Measurements from ENCODE around the gene EARS2. TPM values are rescaled to one million over a fixed set of nuclear protein-coding genes. Genes with fewer than 3 reads are reported as not detected.

The EARS2 gene
- total and polyA plus RNA-seq, 2 of the 8 experiments (the other 6 are each of a cell fraction or from before 2014, with no cell fraction given): 47.8 to 111 TPM

- H2AFZ ChIP-seq (ENCODE audit: low read length): no peak overlapping the region
- H2BK120ac ChIP-seq (replicated peaks; ENCODE audit: low read depth, low read length): no peak overlapping the region
- TF ChIP-seq CTCF (IDR thresholded peaks at IDR 0.05; ENCODE audit: control extremely low read depth in 1 of 3, insufficient read depth in 1 of 3, low read depth in 1 of 3, low read length in 3 of 3) (peak; percentile 29 to 65 (median 47); a peak in 3 of 4 replicates), ATF2 (IDR thresholded peaks at IDR 0.05; ENCODE audit: low read length) (no peak), RAD21 (IDR thresholded peaks at IDR 0.05 in 1 of 2, conservative IDR thresholded peaks at IDR 0.05 in 1 of 2; ENCODE audit: low read depth in 2 of 2, low read length in 2 of 2) (peak in 1 of 2 experiments; percentile 26; a peak in 2 of 4 replicates), SIN3A (conservative IDR thresholded peaks at IDR 0.05 in 1 of 2, IDR thresholded peaks at IDR 0.05 in 1 of 2; ENCODE audit: low read depth in 1 of 2, low read length in 2 of 2) (peak in 1 of 2 experiments; percentile 69; a peak in 1 of 4 replicates)
- no peak overlapping the region for H2BK15ac ChIP-seq (ENCODE audit: low read length)
- CTCF ChIA-PET (ENCODE audit: partially characterized antibody): interaction anchor here (0.6 to 3.3 kb wide), 24 partner anchors 7 to 163 kb away, joined by 3 to 17 read pairs (median 4); partner anchors contain the start of genes EARS2 and UBFD1
- H3K4me1 ChIP-seq (replicated peaks in 1 of 4; ENCODE audit: control insufficient read depth in 3 of 4, insufficient read depth in 4 of 4, low read length in 3 of 4): peaks cover 2 to 9% (median 4%) of the 10 kb centered on the region in 4 experiments; a peak in 4 of 7 replicates
- WGBS, 2 experiments (ENCODE audit: extremely low coverage in 1 of 2, insufficient coverage in 1 of 2, insufficient read length in 1 of 2, insufficient replicate concordance in 2 of 2, low coverage in 1 of 2, low lambda C conversion rate in 2 of 2, missing lambda C conversion rate in 1 of 2): 85% methylated on average over 11 of the region's 11 CpGs; no CpG with 5 or more reads in 1 of the 2 experiments
- H3K4ac ChIP-seq (replicated peaks; ENCODE audit: insufficient read length, low read depth, low read length): peak overlapping the region; percentile 76
- no peaks in the 10 kb centered on the region for H3K9me3 ChIP-seq (ENCODE audit: insufficient read depth in 2 of 2, low read depth in 1 of 2, low read length in 1 of 2)
- H4K91ac ChIP-seq (replicated peaks; ENCODE audit: insufficient read length, low read length): peak overlapping the region; percentile 25
- H3K56ac ChIP-seq (replicated peaks; ENCODE audit: insufficient read length, low read depth, low read length): no peak overlapping the region
- POLR2A ChIA-PET (ENCODE audit: partially characterized antibody): interaction anchor here (0.8 to 4.3 kb wide), 8 partner anchors 7 to 82 kb away, joined by 3 to 19 read pairs (median 4); partner anchors contain the start of genes EARS2 and UBFD1
- H3K18ac ChIP-seq (ENCODE audit: extremely low read depth, low read length): peak overlapping the region; percentile 72; the same call in 1 of the 2 replicates
- H3K4me3 ChIP-seq (ENCODE audit: extremely low read depth in 1 of 4, insufficient read depth in 2 of 4, low read depth in 3 of 4, low read length in 4 of 4): no peak overlapping the region
- no peak overlapping the region for H3K23ac ChIP-seq (ENCODE audit: insufficient read length)
- peaks cover 6% of the 10 kb centered on the region for H3K23me2 ChIP-seq (ENCODE audit: low read depth, low read length)
- DNase-seq (ENCODE audit: low read depth in 1 of 2, low spot score in 2 of 2): peak; percentile 33 to 47
- peaks cover 0 to 2% of the 10 kb centered on the region in 2 experiments for H4K20me1 ChIP-seq (replicated peaks in 1 of 2; ENCODE audit: control insufficient read depth in 1 of 2, insufficient read depth in 2 of 2, low read length in 2 of 2)
- H3K79me2 ChIP-seq (ENCODE audit: control insufficient read depth in 1 of 2, insufficient read depth in 2 of 2, low read length in 2 of 2): peaks cover 25 to 37% of the 10 kb centered on the region in 2 experiments
- no peak overlapping the region for H3K14ac ChIP-seq (ENCODE audit: insufficient read length)
- no peak overlapping the region for H4K8ac ChIP-seq (ENCODE audit: extremely low read depth, insufficient read depth, low read length)
- no peak overlapping the region for H3K9ac ChIP-seq (replicated peaks in 1 of 4; ENCODE audit: extremely low read depth in 1 of 4, low read depth in 3 of 4, low read length in 3 of 4)
- FAIRE-seq: no peak
- no peak overlapping the region for H3K4me2 ChIP-seq (ENCODE audit: insufficient read depth in 1 of 2, low read depth in 2 of 2, low read length in 2 of 2)
- no peak overlapping the region for H2AK5ac ChIP-seq (ENCODE audit: low read depth, low read length)
- no peak overlapping the region for H2BK20ac ChIP-seq (ENCODE audit: low read length)
- H3K27me3 ChIP-seq (replicated peaks in 1 of 4; ENCODE audit: control insufficient read depth in 3 of 4, extremely low read depth in 1 of 4, insufficient read depth in 3 of 4, low read length in 3 of 4): no peaks in the 10 kb centered on the region
- peaks cover 8% of the 10 kb centered on the region for H3K79me1 ChIP-seq (ENCODE audit: low read depth, low read length)
- H4K5ac ChIP-seq (ENCODE audit: insufficient read length, low read depth, low read length): peak overlapping the region; percentile 85
- H2BK5ac ChIP-seq (ENCODE audit: low read depth, low read length): no peak overlapping the region
- H3K36me3 ChIP-seq (ENCODE audit: control insufficient read depth in 2 of 4, insufficient read depth in 4 of 4, low read length in 3 of 4): peaks cover 7 to 16% (median 12%) of the 10 kb centered on the region in 4 experiments; a peak in 7 of 8 replicates
- no peak overlapping the region for H3K27ac ChIP-seq (ENCODE audit: low read depth, low read length)
- no peak overlapping the region; the same call in 1 of the 2 replicates for H2BK12ac ChIP-seq (ENCODE audit: low read depth, low read length)
These were observed 40.0 kb upstream of the EARS2 start for GRCh38 chr16:23597003-23597756.
